ENCODE measurements around the gene NAV2. TPM values are rescaled to one million over a fixed set of nuclear protein-coding genes. Genes with fewer than 3 reads are reported as not detected.

Gene NAV2
- total RNA-seq, 1 donor from 2014 or later, result 9.6 TPM

DNA sequence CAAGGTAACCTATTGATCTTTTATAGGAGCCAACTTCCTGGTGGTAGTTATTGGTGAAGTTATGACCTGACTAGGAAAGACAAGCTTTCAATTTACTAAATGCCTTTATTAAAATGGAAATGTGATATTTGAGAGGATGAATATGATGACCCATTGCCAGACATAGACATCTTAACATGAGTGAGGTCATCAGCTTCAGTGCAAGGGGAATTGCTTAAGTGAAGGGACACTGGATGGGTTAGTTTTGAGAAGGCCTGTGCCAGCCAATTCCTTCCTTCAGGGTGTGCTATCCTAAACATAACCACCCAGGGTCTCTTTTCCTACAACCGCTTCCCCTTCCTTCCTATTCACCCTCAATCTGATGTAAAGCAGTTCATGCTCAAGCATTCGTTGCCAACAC, 21.5 kb downstream of the NAV2 start:
- no peaks in the 10 kb centered on the region for H3K36me3 Mint-ChIP-seq
- H3K9me3 Mint-ChIP-seq, result no peaks in the 10 kb centered on the region
- no peak overlapping the region for H3K4me3 ChIP-seq
- peaks cover 5% of the 10 kb centered on the region for H3K4me1 ChIP-seq
- H3K27me3 ChIP-seq, result no peaks in the 10 kb centered on the region
- H2AFZ ChIP-seq (replicated peaks), result no peak overlapping the region
- no peaks in the 10 kb centered on the region for H3K9me3 ChIP-seq (ENCODE audit: low read depth)
- peaks cover 43% of the 10 kb centered on the region for H3K4me1 Mint-ChIP-seq
- no peaks in the 10 kb centered on the region for H3K79me2 ChIP-seq (ENCODE audit: low read depth)
- H3K27me3 Mint-ChIP-seq (ENCODE audit: insufficient read depth, low read depth), result peaks cover 9% of the 10 kb centered on the region
- no peaks in the 10 kb centered on the region for H3F3A ChIP-seq (ENCODE audit: low read depth)
- no peaks in the 10 kb centered on the region for H4K20me1 ChIP-seq (ENCODE audit: low read depth)
- H3K27ac ChIP-seq, result no peak overlapping the region
- H3K4me3 Mint-ChIP-seq, result no peak overlapping the region
- no peaks in the 10 kb centered on the region for H3K36me3 ChIP-seq
- no peak overlapping the region for H3K9ac ChIP-seq
- TF ChIP-seq EZH2 (IDR thresholded peaks at IDR 0.05) (no peak), EZH2phosphoT487 (IDR thresholded peaks at IDR 0.05) (no peak), CTCF (IDR thresholded peaks at IDR 0.05) (no peak)
- no peak for DNase-seq (ENCODE audit: low spot score)
- no peak overlapping the region for H3K4me2 ChIP-seq
- no peak overlapping the region for H3K27ac Mint-ChIP-seq

DNA sequence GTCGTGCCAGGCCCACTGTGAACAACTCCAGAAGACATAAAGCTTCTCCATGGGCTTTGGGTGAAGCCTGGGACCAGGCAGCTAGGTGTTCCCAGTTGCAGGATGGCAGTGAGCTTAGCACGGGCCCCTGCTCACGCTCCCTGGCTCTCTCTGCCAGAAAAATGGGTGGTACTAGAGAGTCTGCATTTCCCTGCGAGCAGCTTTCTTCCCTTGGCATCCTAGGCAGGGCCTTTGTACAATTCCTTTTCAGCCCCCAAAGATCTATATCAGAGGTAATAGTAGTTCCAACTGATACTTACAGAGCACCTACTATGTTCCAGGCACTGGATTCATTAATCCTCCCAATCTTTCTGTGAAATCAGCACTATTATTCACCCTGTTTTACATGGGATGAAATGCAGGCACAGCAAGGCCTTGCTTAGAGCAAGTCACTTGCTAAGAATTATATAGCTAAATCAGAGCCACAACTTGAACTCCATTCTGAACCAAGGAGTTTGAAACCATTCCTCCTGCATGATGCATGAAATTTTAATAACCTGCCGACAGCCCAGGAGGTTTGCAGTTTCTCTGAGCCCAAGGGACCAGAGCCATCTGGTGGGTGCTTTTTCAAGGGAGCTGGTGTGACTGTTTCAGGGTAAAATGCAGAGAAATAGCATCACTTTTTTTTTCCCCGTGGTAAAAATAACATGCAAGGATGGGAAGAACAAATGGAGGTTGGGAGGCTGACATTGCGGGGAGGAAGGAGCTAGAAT, 22.7 kb downstream of the NAV2 start:
- no peak overlapping the region for H3K27ac ChIP-seq
- H3K9me3 Mint-ChIP-seq, result no peaks in the 10 kb centered on the region

GRCh38 chr11:19735909-19736498, 23.4 kb downstream of the NAV2 start:
- no peak overlapping the region for H2AFZ ChIP-seq (replicated peaks)
- H3K9ac ChIP-seq, result no peak overlapping the region
- no peak overlapping the region for H3K4me2 ChIP-seq
- no peaks in the 10 kb centered on the region for H3K36me3 ChIP-seq
- peaks cover 20% of the 10 kb centered on the region for H3K4me1 ChIP-seq
- H3K4me3 ChIP-seq, result no peak overlapping the region
- Mint-ChIP-seq H3K27ac (no peak overlapping the region), H3K27me3 (ENCODE audit: insufficient read depth, low read depth) (peaks cover 7% of the 10 kb centered on the region), H3K4me1 (peaks cover 58% of the 10 kb centered on the region), H3K4me3 (no peak overlapping the region), H3K36me3 (no peaks in the 10 kb centered on the region), H3K9me3 (no peaks in the 10 kb centered on the region)
- no peaks in the 10 kb centered on the region for H4K20me1 ChIP-seq (ENCODE audit: low read depth)
- no peaks in the 10 kb centered on the region for H3K79me2 ChIP-seq (ENCODE audit: low read depth)
- no peaks in the 10 kb centered on the region for H3K27me3 ChIP-seq
- TF ChIP-seq CTCF (IDR thresholded peaks at IDR 0.05) (no peak), EZH2 (IDR thresholded peaks at IDR 0.05) (no peak), EZH2phosphoT487 (IDR thresholded peaks at IDR 0.05) (no peak)
- no peaks in the 10 kb centered on the region for H3K9me3 ChIP-seq (ENCODE audit: low read depth)
- H3F3A ChIP-seq (ENCODE audit: low read depth), result peaks cover 8% of the 10 kb centered on the region
- H3K27ac ChIP-seq, result no peak overlapping the region
- no peak for DNase-seq (ENCODE audit: low spot score)

More for the DNA sequence above, 22.7 kb downstream of the NAV2 start:
- H3K4me2 ChIP-seq, result no peak overlapping the region
- Mint-ChIP-seq H3K27me3 (ENCODE audit: insufficient read depth, low read depth) (peaks cover 7% of the 10 kb centered on the region), H3K4me1 (peaks cover 54% of the 10 kb centered on the region), H3K4me3 (no peak overlapping the region), H3K36me3 (no peaks in the 10 kb centered on the region), H3K27ac (no peak overlapping the region)
- H2AFZ ChIP-seq (replicated peaks), result no peak overlapping the region
- H4K20me1 ChIP-seq (ENCODE audit: low read depth), result no peaks in the 10 kb centered on the region
- no peak for TF ChIP-seq CTCF (IDR thresholded peaks at IDR 0.05)
- TF ChIP-seq EZH2phosphoT487 (IDR thresholded peaks at IDR 0.05), result no peak
- TF ChIP-seq EZH2 (IDR thresholded peaks at IDR 0.05), result no peak
- no peaks in the 10 kb centered on the region for H3K27me3 ChIP-seq
- peaks cover 8% of the 10 kb centered on the region for H3F3A ChIP-seq (ENCODE audit: low read depth)
- H3K9ac ChIP-seq, result no peak overlapping the region
- H3K4me3 ChIP-seq, result no peak overlapping the region
- peaks cover 15% of the 10 kb centered on the region for H3K4me1 ChIP-seq
- H3K36me3 ChIP-seq, result no peaks in the 10 kb centered on the region
- DNase-seq (ENCODE audit: low spot score), result no peak
- no peaks in the 10 kb centered on the region for H3K9me3 ChIP-seq (ENCODE audit: low read depth)
- no peaks in the 10 kb centered on the region for H3K79me2 ChIP-seq (ENCODE audit: low read depth)

Data from neural progenitor cell (in vitro differentiated cells).